Esophagus muscularis mucosa (tissue), 4 donors: ENCODE measurements around the gene COPS8. TPM values are rescaled to one million over a fixed set of nuclear protein-coding genes. Genes with fewer than 3 reads are reported as not detected.

Source experiments
- DNase-seq: peaks from one replicate; pipeline ENCODE4 v3.0.0-alpha.2; 2017; ENCODE audit errors: extremely low spot score
- H3K27ac ChIP-seq, 4 donors: fragments of 200-600 bp; sonication (generic); replicated peaks in 1 of 4; 1 replicate in 3 of 4; 2 replicates in 1 of 4; pipeline ENCODE4 v1.5.1; 2016 to 2019; ENCODE audit warnings: mild to moderate bottlenecking in 1 of 4
- H3K27me3 ChIP-seq, 4 donors: fragments of 200-600 bp; sonication (generic); one replicate each; pipeline versions ENCODE4 v1.5.1 to v1.6.0; 2016 to 2019
- H3K36me3 ChIP-seq, 4 donors: fragments of 200-600 bp; sonication (generic); one replicate each; pipeline ENCODE4 v1.5.1; 2016 to 2019
- H3K4me1 ChIP-seq, 4 donors: fragments of 200-600 bp; sonication (generic); one replicate each; pipeline ENCODE4 v1.5.1; 2016 to 2019
- H3K4me3 ChIP-seq, 4 donors: fragments of 200-600 bp; sonication (generic); 1 replicate in 2 of 4; 2 replicates in 2 of 4; pipeline ENCODE4 v1.5.1; 2016 to 2019; ENCODE audit warnings: mild to moderate bottlenecking in 4 of 4, moderate library complexity in 1 of 4
- H3K9me3 ChIP-seq, 4 donors: fragments of 200-600 bp; sonication (generic); 1 replicate in 3 of 4; 2 replicates in 1 of 4; pipeline ENCODE4 v1.5.1; 2016 to 2019
- CTCF ChIP-seq, 3 experiments: fragments of 200-600 bp in 2 of 3; fragments of 450-650 bp in 1 of 3; sonication (generic) in 2 of 3; IDR thresholded peaks; one replicate each; pipeline ENCODE4 v1.5.1; 2017 to 2019; ENCODE audit warnings: antibody characterized with exemption in 3 of 3, mild to moderate bottlenecking in 2 of 3, moderate library complexity in 1 of 3
- EP300 ChIP-seq: sonication (generic); formaldehyde crosslinking; IDR thresholded peaks from one replicate; pipeline ENCODE4 v1.6.1; 2017; ENCODE audit warnings: antibody characterized with exemption
- POLR2A ChIP-seq: fragments of 450-650 bp; IDR thresholded peaks from one replicate; pipeline ENCODE4 v1.6.1; 2017; ENCODE audit warnings: antibody characterized with exemption, moderate library complexity, mild to moderate bottlenecking, low read depth
- POLR2AphosphoS5 ChIP-seq, 2 donors: sonication (generic); formaldehyde crosslinking; IDR thresholded peaks; one replicate each; pipeline ENCODE4 v1.6.1; 2017; ENCODE audit warnings: antibody characterized with exemption in 2 of 2
- WGBS: methylation state at CpG from one replicate; pipeline ENCODE4 v1.1.5; 2018; 5-methylcytosine and 5-hydroxymethylcytosine counted together
- intact Hi-C: fragments of 100-400 bp; cut with DNase I; formaldehyde crosslinking; loops from one replicate; pipeline ENCODE4 v1.15.1; 2023
- total RNA-seq, 4 donors: library from RNA; depleted of rRNA; stranded (reverse); fragments of >200 nt; gene quantifications; one replicate each; pipeline versions ENCODE4 v1.1.0 to v1.2.1, GENCODE V29; 2016

COPS8 gene
- total RNA-seq, 4 donors from 2014 or later, result 69.4 to 96.0 (median 82.8) TPM

- Histone ChIP-seq H3K9me3 (no peaks in the 10 kb centered on the region), H3K27ac (no peak overlapping the region), H3K4me1 (peaks cover 0 to 9% (median 9%) of the 10 kb centered on the region in 4 donors), H3K27me3 (no peaks in the 10 kb centered on the region), H3K36me3 (no peaks in the 10 kb centered on the region), H3K4me3 (no peak overlapping the region)
- DNase-seq, result no peak
- TF ChIP-seq POLR2A (no peak), CTCF (IDR thresholded peaks at IDR 0.05) (no peak), POLR2AphosphoS5 (IDR thresholded peaks at IDR 0.05) (no peak), EP300 (no peak)
- intact Hi-C loops, result loop anchor here (2.0 to 5.0 kb wide), 2 partner anchors 549 to 709 kb away; no protein-coding TSS in a partner anchor
- 79% methylated on average over 12 of the region's 12 CpGs for WGBS
Measured at GRCh38 chr2:237061356-237061755, 24.3 kb upstream of the COPS8 start.

GRCh38 chr2:237062585-237062984 is 23.1 kb upstream of the COPS8 start:
- WGBS, result 83% methylated on average over 4 of the region's 4 CpGs

GRCh38 chr2:237064203-237065070 is 21.3 kb upstream of the COPS8 start:
- Histone ChIP-seq H3K27me3 (no peaks in the 10 kb centered on the region), H3K36me3 (no peaks in the 10 kb centered on the region), H3K4me3 (no peak overlapping the region), H3K27ac (no peak overlapping the region), H3K4me1 (peaks cover 0 to 9% (median 9%) of the 10 kb centered on the region in 4 donors), H3K9me3 (no peaks in the 10 kb centered on the region)
- intact Hi-C loops, result loop anchor here (5.0 kb wide), 1 partner anchor 552 kb away; no protein-coding TSS in a partner anchor
- TF ChIP-seq CTCF (IDR thresholded peaks at IDR 0.05) (no peak), POLR2A (no peak), POLR2AphosphoS5 (IDR thresholded peaks at IDR 0.05) (no peak), EP300 (no peak)
- WGBS, result 91% methylated on average over 19 of the region's 24 CpGs
- DNase-seq, result peak; percentile 75

More at GRCh38 chr2:237062585-237062984, 23.1 kb upstream of the COPS8 start:
- intact Hi-C loops, result loop anchor here (5.0 kb wide), 1 partner anchor 550 kb away; no protein-coding TSS in a partner anchor
- H3K9me3 ChIP-seq, result no peaks in the 10 kb centered on the region
- no peak overlapping the region for H3K27ac ChIP-seq
- peaks cover 0 to 9% (median 9%) of the 10 kb centered on the region in 4 donors for H3K4me1 ChIP-seq
- H3K27me3 ChIP-seq, result no peaks in the 10 kb centered on the region
- no peak overlapping the region for H3K4me3 ChIP-seq
- no peak for DNase-seq
- no peak for TF ChIP-seq POLR2A
- no peak for TF ChIP-seq CTCF (IDR thresholded peaks at IDR 0.05)
- no peak for TF ChIP-seq EP300
- no peak for TF ChIP-seq POLR2AphosphoS5 (IDR thresholded peaks at IDR 0.05)
- H3K36me3 ChIP-seq, result no peaks in the 10 kb centered on the region

- intact Hi-C loops, result no loop called here
- 78% methylated on average over 2 of the region's 2 CpGs for WGBS
- no peak overlapping the region for H3K4me3 ChIP-seq
- TF ChIP-seq EP300 (no peak), POLR2AphosphoS5 (IDR thresholded peaks at IDR 0.05) (no peak), CTCF (IDR thresholded peaks at IDR 0.05) (no peak), POLR2A (no peak)
- no peak for DNase-seq
- H3K9me3 ChIP-seq, result no peaks in the 10 kb centered on the region
- no peaks in the 10 kb centered on the region for H3K36me3 ChIP-seq
- peaks cover 0 to 9% (median 9%) of the 10 kb centered on the region in 4 donors for H3K4me1 ChIP-seq
- no peak overlapping the region for H3K27ac ChIP-seq
- H3K27me3 ChIP-seq, result no peaks in the 10 kb centered on the region
Measured at GRCh38 chr2:237065071-237065377, 20.7 kb upstream of the COPS8 start.
